CD4-positive, alpha-beta T cell treated with Interferon gamma for 1 hour (primary cell): ENCODE measurements around the gene NEB.

ENCODE experiments used
- DNase-seq: peaks from one replicate; pipeline ENCODE4 v3.0.0-alpha.2; 2020

Gene NEB

DNA sequence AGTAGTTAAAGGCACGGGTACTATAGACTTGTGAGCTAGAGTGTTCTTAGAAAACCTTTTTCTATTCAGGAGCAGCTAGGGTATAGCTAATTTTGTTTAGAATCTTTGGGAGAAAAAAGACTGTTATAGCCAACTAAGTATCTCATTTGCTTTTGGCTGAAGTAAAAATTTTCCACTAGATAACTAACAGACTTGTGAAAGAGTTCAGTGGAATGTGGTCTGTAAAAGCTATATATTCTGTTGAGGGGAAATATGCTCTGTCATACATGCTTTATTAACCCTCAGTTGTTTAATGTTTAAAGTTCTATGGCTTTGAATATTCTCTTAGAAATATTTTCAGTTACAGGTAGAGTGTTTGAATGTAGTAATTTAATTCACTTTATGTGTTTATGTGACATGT, 274.9 kb downstream of the NEB start:
- DNase-seq: no peak

DNA sequence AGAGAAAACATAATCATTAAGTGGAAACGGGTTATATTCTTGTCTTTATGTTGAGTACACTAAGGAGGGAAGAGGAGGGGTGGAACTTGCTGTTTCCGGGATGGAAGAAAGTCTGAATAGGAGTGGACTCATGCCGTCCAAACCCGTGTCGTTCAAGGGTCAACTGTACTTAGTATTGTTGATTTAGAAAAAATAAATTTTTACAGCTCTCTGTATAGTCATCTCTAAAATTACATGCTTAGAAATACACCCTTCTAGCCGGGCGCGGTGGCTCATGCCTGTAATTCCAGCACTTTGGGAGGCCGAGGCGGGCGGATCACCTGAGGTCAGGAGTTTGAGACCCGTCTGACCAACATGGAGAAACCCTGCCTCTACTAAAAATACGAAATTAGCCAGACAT, 295.1 kb downstream of the NEB start:
- DNase-seq: no peak

DNA sequence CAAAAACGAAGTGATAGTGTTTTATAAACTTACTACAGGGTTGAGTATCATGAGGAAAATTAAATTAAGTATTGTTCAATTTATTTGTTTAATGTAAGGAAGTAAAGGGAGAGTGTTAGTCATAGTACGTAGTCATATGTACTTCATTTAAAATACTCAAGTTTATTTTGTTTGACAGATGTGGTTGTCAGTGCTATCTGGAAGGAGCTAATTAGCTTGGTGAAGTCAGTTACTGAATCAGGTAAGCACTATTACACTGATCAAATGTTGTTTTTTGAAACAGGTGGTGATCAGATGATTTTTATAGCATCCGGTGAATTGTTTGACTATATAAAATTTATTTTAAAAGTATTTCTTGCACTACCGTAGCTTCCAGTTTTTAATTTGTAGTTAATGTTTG, 295.8 kb downstream of the NEB start:
- no peak for DNase-seq

DNA sequence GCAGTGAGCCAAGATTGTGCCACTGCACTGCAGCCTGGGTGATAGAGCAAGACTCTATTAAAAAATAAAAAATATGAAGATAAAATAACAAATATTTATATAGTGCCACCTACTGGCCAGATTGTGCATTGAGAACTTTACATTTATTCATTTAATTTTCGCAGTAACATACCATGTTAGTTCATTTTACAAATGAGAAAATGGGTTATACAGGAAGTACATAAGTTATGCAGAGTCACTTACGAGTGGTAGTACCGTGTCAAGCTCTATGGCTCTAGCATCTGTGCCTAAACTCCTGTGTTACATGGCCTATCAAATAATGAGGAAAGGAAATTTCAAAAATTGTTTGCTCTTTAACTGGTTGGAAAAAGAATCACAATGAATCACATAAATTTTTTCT, 296.6 kb downstream of the NEB start:
- DNase-seq: no peak
